Type B pancreatic cell (in vitro differentiated cells): ENCODE data around the gene GSTK1. TPM values are rescaled to one million over a fixed set of nuclear protein-coding genes. Genes with fewer than 3 reads are reported as not detected.

Experiments
- DNase-seq: peaks from one replicate; pipeline ENCODE4 v3.0.0; 2021; ENCODE audit warnings: mixed read lengths; ENCODE audit not compliant: unreplicated experiment; ENCODE audit errors: extremely low spot score
- H3K27ac Mint-ChIP-seq: 2 replicates; pipeline ENCODE4 v1.8.0; 2021; ENCODE audit warnings: mild to moderate bottlenecking, mixed read lengths
- H3K27me3 Mint-ChIP-seq: 2 replicates; pipeline ENCODE4 v1.8.0; 2021; ENCODE audit warnings: mixed read lengths
- H3K36me3 Mint-ChIP-seq: 2 replicates; pipeline ENCODE4 v1.8.0; 2021; ENCODE audit warnings: mixed read lengths
- H3K4me1 Mint-ChIP-seq: one replicate; pipeline ENCODE4 v1.8.0; 2021; ENCODE audit warnings: mixed read lengths; ENCODE audit not compliant: unreplicated experiment
- H3K4me3 Mint-ChIP-seq: 2 replicates; pipeline ENCODE4 v1.8.0; 2021; ENCODE audit warnings: mild to moderate bottlenecking, mixed read lengths
- H3K9me3 Mint-ChIP-seq: 2 replicates; pipeline ENCODE4 v1.8.0; 2021; ENCODE audit warnings: mixed read lengths
- CTCF ChIP-seq: fragments of 200-600 bp; sonication (generic); conservative IDR thresholded peaks from 2 replicates; pipeline ENCODE4 v1.5.0; 2021; ENCODE audit warnings: antibody characterized with exemption, mild to moderate bottlenecking
- total RNA-seq: library from RNA; stranded (reverse); gene quantifications from 2 replicates; pipeline ENCODE4 v1.2.1, GENCODE V29; 2021; ENCODE audit warnings: low replicate concordance

The GSTK1 gene
- total RNA-seq, 1 donor from 2014 or later = 110 TPM

GRCh38 chr7:143299840-143300239 is 36.6 kb downstream of the GSTK1 start:
- no peaks in the 10 kb centered on the region for H3K9me3 Mint-ChIP-seq
- no peaks in the 10 kb centered on the region for H3K27me3 Mint-ChIP-seq
- peaks cover 10% of the 10 kb centered on the region for H3K4me1 Mint-ChIP-seq
- no peak overlapping the region for H3K27ac Mint-ChIP-seq
- peaks cover 48% of the 10 kb centered on the region for H3K36me3 Mint-ChIP-seq
- no peak for DNase-seq
- no peak overlapping the region for H3K4me3 Mint-ChIP-seq
- peak; percentile 72 for TF ChIP-seq CTCF

- DNase-seq = no peak
Observed at GRCh38 chr7:143300959-143301935, 38.0 kb downstream of the GSTK1 start.

GRCh38 chr7:143303733-143304132 is 40.5 kb downstream of the GSTK1 start:
- Mint-ChIP-seq H3K27me3 (no peaks in the 10 kb centered on the region), H3K27ac (no peak overlapping the region), H3K4me1 (no peaks in the 10 kb centered on the region), H3K36me3 (peaks cover 65% of the 10 kb centered on the region), H3K9me3 (no peaks in the 10 kb centered on the region), H3K4me3 (no peak overlapping the region)
- no peak for TF ChIP-seq CTCF
- no peak for DNase-seq

More at GRCh38 chr7:143300959-143301935, 38.0 kb downstream of the GSTK1 start:
- Mint-ChIP-seq H3K27me3 (no peaks in the 10 kb centered on the region), H3K36me3 (peaks cover 54% of the 10 kb centered on the region), H3K27ac (no peak overlapping the region), H3K4me1 (peaks cover 7% of the 10 kb centered on the region), H3K4me3 (no peak overlapping the region), H3K9me3 (no peaks in the 10 kb centered on the region)
- no peak for TF ChIP-seq CTCF

GRCh38 chr7:143304938-143305337 is 41.7 kb downstream of the GSTK1 start:
- H3K27me3 Mint-ChIP-seq = no peaks in the 10 kb centered on the region

GRCh38 chr7:143305423-143306070 is 42.3 kb downstream of the GSTK1 start:
- no peak for DNase-seq
- H3K9me3 Mint-ChIP-seq = no peaks in the 10 kb centered on the region
- H3K4me3 Mint-ChIP-seq = no peak overlapping the region
- H3K27ac Mint-ChIP-seq = no peak overlapping the region
- no peaks in the 10 kb centered on the region for H3K4me1 Mint-ChIP-seq
- H3K27me3 Mint-ChIP-seq = no peaks in the 10 kb centered on the region
- TF ChIP-seq CTCF = peak; percentile 76
- H3K36me3 Mint-ChIP-seq = peaks cover 55% of the 10 kb centered on the region

More at GRCh38 chr7:143304938-143305337, 41.7 kb downstream of the GSTK1 start:
- Mint-ChIP-seq H3K4me1 (no peaks in the 10 kb centered on the region), H3K27ac (no peak overlapping the region), H3K4me3 (no peak overlapping the region), H3K36me3 (peaks cover 58% of the 10 kb centered on the region), H3K9me3 (no peaks in the 10 kb centered on the region)
- no peak for DNase-seq
- no peak for TF ChIP-seq CTCF
